Stimulated activated CD4-positive, alpha-beta T cell treated with anti-CD3 and anti-CD28 coated beads, Interleukin-15, amount 100 ng/mL, for 1 hour (primary cell): Measurements from ENCODE around the gene RFX8.
"Not testable (repeated sequence)": the region's sequence is repeated elsewhere in the genome, so short reads cannot be mapped to it uniquely, and the experiment has no call there.

Source experiments
- DNase-seq, 2 donors: peaks; one replicate each; pipeline ENCODE4 v3.0.0-alpha.2; 2020; ENCODE audit warnings: low read depth in 1 of 2, low spot score in 1 of 2

RFX8 gene

DNA sequence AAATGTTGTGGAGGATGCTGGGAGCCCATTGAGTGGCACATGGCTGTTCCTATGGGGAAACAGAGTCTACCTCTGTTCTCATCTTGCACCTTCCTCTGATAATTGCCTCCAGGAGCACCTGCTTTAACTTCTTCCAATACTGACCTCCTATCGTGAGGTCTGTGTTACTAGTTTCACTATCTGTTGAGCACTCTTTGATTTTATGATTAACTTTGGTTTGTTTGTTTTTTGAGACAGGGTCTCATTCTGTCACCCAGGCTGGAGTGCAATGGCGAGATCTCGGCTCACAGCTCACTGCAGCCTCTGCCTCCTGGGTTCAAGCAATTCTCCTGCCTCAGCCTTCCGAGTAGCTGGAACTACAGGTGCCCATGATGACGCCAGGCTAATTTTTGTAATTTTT lies 12.1 kb upstream of the RFX8 start:
- DNase-seq = no peak

DNA sequence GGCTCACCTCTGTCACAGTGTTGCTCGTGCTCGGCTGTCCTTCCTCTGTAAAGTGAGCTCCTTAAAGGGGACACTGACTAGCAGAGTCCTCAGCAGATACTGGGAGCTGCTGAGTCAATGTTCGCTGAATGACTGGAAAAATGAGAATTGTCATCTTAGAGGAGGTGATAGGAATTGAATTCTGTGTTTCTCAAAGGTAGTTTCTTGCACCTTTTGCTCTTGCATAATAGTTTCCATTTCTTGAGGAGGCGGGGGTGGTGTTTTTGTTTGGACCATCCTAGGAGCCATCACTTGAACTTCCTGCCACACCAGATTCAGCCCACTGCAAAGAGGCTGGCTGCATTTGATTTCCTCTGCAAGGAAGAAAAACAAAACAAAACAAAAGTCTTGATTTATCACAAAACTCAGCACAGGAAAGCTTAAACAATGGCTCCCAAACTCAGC lies 11.4 kb upstream of the RFX8 start:
- no peak for DNase-seq

DNA sequence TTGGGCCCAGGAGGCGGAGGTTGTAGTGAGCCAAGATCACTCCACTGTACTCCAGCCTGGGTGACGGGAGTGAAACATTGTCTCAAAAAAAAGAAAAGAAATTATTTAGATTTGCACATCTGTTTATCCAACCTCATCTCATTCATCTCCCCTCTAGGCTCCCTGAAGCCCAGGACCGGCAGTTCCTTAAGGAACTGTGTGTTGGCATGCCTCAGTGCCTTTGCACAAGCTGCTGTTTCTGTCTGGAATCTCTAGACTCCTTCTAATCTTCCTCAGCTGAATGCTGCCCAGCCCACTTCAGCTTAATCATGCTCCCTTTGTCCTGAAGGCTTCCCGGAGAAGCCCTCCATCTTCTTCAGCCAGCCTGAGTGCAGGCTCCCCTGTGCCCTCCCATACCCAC lies 10.9 kb upstream of the RFX8 start:
- no peak for DNase-seq

DNA sequence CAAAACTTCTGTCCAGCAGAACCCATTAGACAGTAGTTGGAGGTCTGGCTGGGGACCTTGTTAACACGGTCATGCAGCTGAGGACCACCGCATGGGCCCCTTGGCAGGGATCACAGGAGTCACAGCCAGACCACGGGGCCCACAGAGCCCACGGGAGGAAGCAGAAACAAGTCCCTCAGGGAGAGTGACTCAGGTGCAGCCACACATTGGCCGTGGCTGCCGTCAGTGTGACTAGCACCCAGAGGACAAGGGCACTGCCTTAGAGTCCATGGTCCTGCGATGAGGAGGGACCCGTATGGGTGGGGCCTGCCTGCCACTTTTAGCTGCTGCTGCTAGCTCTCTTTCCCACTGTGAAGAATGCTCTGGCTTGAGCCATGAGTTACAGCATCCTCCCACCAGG lies 5.9 kb upstream of the RFX8 start:
- DNase-seq = no peak

DNA sequence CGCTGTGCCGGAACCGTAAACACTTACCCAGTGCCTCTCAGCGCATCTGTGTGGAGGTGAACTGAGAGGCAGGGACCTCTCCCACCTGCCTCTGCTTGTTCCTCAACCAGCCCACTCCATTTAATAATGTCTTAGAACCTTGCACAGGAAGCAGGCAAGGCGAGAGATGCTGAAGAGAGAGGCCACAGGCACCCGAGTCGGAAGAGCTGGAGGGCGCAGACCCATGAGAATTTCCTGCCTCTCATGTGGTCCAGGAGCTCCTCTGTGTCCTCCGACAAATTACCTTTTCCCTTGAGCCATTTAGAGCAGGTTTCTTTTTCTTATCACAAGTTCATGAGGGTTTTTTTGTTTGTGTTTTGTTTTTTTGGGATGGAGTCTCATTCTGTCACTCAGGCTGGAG lies 4.9 kb upstream of the RFX8 start:
- no peak for DNase-seq

DNA sequence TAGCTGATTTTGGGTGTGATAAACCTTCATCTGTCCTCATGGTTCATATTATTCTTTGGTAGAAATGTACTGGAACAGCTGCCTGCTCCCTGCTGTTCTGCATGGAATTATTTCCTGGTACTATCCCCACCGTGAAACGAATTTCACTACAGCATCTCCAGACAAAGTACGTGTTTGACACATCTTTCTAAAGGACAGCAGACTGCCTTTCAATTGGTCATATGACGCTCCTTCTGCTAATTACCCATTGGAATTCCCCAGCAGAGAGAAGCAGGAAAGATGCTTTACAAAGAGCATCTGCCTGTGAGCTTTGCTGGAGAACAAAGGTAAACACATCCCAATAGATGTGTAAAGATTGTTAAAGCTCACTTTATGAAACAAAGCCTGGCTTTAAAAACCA lies 4.4 kb upstream of the RFX8 start:
- DNase-seq = no peak

DNA sequence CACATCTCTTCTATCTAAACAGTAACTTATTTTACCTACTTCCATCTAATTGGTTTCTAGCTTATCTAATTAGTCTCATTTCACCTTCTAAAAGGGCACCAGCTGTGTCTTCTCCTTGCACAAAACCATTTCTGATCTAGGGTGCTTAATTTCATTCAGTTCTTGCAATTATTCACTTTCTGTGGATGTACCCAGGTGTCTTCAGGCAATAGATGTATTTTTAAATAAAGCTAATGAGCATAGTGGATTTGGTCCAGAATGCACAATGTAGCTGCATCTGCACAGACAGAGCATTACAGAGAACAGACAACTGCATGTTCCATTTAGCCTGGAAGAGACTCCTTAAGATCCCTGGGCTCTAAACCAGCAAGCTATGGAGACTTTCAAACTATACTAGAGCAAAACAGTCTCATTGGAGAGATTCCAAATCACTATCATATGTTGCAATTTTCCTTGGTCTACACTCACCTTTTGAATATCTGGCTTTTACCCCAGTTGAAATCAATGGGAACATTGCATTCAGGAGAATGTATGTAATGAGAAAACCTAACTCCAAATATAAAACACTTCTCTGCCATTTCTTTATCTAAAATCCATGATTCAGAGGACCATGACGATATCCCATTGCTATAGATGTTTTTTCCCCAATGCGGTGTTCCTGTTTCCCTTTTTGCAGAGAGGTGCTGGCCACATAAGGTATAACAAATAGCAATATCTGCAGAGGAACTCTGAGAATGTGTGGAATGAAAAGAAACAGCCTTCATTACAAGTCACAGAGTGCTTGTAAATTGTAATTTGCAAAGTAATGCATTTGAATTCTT lies 3.5 kb upstream of the RFX8 start:
- DNase-seq = no peak

DNA sequence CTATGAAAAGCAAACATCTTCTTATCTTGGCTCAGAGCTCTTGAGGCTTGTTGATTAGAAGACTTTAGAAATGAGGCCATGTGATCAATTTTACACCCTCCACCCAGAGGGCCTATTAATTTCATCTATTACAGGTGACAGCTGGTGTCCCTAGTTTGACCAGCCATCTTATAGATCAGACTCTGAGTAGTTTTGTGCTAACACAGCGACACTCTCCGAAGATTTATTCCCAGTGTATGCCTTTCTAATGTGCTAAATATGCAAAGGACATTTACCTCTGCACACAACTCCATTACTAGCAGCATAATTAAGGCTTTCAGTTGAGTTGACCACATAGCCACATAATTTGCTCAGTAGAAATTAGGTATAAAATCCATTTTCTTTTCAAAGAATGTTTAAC lies 2.6 kb upstream of the RFX8 start:
- DNase-seq = no peak

DNA sequence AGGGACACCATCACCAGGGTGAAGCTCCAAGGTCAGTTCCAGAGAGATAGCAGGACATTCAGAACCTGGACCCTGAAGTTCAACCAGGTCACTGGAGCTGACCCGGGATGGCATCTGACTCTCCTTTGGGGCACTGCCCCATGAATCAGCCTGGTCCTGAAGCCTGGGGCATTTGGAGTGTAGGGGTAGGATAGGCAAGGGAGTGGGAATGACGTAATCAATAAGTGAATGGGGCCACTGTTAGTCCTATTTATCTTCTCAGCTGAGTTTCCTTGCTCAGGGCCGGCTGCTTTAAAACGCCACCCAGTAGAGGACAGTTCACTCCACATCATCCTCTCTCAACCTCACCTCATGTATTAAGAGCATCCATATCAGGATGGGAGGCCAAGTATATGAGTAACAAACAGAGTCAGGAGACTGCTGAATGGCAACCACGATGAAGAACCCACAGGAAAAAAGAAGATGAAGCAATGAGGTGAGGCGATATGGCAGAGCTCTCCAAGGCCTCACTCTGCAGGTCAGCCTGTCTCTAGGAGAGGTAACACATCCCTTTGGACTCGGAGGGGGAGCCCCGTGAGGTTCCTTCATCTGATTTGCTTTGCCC lies 1.8 kb upstream of the RFX8 start:
- no peak for DNase-seq

DNA sequence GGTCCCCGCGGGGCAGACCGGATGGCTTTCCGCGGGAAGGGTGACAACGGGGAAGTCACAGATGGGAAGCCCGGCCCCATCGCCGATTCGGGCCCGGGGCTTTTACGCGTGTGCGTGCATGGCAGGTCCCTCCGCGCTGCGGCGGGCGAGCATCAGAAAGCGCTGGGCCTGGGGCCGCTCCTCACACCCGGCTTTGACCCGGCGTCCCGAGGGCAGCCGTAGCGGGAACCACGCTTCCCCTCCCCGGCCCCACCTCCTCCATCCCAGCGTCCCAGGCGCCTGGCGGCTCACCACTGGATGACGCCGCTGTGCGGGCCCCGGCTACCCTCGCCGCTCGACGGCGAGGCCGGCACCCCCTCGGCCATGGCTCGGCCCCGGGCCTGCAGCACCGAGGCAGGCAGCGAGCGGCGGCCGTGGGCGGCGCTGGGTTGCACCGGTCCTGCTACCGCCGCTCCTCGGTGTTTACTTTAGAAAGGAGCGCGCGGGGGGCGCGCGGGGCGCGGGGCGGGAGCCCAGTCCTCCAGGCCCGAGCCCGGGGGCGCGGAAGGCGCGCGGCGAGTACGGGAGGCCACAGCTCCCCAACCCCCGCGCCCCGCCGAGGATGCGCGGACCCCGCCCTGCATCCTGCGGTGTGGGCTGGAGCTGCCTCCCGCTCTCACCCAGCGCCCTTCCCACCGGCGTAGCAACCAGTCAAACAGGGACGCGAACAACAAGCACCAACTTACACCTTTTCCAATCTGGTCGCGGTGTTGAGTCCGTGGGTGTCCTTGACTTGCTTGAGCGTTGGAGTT lies 806 bp downstream of the RFX8 start:
- DNase-seq = peak in 1 of 2 donors; percentile 29

DNA sequence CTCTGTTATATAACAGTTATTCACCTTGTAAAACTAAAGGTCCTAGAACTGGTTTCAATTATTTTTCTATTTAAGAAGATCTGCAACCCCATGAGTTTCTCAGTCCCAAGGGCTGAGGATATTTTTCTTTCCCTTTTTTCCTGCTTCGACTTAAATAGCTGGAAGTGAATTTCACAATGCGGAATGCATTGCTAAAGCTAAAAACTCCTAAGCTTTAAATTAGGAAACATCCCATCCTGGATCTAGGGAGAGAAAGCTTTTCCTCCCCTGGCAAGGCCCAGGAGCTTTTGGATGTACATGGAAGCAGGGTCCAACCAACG lies 1.4 kb downstream of the RFX8 start:
- no peak for DNase-seq

DNA sequence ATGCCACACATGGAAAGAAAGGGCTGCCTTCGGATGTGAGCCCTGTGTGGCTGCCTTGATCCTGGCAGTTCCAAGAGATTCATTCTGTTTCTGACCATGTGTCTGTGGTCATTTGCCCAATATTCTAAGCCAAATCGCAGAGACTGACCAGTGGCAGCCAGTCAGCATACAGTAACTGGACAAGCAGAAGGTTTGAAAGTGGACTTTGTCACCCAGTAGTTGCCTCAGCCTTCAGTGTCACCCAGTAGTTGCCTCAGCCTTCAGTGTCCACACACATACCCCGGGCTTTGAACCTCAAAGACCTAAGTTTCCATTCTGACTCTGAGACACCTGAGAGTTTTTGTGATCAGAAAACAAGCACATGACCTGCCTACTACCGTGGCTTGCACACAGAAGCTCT lies 5.0 kb downstream of the RFX8 start:
- no peak for DNase-seq

DNA sequence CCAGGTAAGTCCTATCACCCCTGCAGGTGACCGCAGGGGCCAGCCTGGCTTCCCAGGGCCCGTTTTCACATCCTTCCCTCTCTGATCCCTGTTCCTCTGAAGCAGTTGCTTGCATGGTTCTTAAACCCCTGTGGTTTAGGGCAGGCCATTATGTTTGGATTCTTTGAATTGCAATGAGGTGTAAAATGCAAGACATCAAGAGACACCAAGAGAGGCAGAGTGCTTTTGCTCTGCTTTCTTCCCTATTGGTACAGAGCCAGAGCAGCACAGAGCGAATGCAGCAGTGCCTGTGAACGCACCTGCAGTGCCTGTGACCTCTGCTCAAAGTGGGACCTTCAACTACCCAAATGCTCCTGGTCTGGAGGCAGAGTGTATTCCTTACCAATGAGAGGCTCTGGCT lies 7.6 kb downstream of the RFX8 start:
- no peak for DNase-seq

DNA sequence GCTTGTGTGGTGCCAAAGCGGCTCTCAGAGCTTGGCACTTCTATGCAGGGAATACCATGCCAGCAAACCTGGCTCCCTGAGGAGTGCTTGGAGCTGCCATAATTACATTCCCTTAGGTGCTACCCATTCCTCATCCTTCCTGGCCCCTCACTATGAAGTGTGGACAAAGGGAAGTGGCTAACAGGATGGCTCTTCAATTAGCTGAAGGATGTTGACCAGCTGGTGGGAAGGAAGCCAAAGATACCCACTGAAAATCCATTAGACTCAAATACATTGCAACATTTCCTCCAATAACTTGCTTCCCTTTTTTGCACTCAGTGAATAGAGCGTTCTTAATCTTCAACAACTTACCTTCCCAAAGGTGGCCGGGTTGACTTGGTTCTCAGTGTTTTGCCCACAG lies 8.5 kb downstream of the RFX8 start:
- DNase-seq = no peak

DNA sequence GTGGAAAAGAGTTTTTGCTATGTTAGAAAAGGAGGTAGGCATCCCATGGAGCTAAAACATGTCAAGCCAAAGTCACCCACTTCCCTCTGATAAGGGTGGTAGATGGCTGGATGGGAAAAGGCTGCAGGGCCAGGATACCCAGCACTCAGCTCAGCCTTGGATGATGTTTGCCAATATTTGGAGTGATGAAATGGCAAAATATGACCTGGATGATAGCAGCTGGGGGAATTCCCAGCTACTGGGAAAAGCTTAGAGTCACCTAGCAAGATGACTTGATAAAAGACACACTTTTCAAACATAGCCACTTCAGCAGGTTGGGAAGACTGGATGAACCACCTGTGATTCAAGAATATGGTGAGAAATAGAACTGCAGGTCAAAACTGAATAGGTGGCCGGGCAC lies 10.1 kb downstream of the RFX8 start:
- no peak for DNase-seq

DNA sequence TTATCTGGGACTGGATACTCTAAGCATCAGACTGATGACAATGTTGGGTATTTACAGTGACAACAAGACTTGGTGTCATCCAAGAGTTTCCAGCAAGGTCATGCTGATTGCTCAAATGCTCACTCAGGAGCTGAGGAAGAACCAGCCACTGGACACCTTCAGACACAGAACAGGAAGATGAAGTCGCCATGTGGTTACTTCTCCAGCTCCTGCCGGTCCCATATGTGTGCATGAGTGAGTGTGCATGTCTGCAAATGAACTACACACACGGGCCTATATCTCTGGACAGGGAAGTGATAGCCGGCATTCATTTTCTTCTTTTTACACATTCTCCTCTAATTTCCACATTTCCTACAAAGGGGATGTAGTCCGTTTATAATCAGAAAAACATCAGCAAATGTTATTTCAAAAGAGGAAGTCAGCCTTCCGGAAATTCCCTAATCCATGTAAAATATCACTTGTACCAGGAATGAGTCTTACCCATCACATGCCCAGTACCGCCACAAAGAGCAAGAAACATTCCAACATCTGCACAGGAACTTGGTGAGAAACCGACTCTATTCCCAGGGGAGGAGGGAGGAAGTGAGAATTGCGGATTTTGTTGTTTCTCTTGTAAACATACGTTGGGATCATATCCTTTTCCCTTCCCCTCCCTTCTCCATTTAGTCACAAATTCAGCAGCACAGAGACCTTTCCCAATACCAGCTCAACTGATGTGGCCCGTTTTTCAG lies 10.8 kb downstream of the RFX8 start:
- no peak for DNase-seq

DNA sequence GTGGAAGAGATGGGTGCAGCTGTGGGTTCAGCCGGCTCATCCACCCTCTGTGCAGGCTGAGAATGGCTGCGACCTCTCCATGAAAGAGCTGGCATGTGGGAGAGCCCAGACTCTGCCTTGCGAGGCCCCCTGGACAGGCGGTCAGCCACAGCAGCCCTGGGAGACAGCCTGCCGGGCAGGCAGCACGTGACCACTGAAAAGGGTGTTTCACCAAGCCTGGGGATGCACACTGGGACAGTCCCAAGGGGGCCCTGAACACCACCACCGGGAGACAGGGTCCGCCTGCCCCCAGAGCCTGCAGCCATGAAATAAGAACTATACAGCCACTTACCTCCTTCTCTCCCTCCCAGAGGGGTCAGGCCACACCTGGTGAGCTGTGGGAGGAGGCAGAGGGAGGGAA lies 11.5 kb downstream of the RFX8 start:
- no peak for DNase-seq

DNA sequence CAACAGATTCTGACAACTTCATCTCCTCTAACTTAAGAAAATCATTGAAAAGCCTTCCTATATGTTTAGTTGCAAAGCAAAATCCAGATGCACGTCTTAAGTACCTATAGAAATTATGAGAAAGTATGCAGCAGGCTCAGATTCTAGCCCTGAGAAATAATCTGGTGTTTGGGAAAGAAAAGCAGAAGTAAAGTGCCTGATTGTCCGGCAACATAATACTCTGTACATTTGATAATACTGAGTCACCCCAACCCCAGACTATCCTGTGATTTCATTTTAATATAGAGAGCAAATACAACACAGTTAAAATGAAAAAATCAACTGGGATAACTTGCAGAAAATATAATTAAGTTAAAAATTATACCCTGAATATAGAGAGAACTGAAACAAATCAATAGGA lies 13.5 kb downstream of the RFX8 start:
- DNase-seq = no peak

DNA sequence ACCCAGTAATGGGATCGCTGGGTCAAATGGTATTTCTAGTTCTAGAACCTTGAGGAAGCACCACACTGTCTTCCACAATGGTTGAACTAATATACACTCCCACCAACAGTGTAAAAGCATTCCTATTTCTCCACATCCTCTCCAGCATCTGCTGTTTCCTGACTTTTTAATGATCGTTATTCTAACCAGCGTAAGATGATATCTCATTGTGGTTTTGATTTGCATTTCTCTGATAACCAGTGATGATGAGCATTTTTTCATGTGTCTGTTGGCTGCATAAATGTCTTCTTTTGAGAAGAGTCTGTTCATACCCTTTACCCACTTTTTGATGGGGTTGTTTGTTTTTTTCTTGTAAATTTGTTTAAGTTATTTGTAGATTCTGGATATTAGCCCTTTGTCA lies 20.5 kb downstream of the RFX8 start:
- DNase-seq = not testable (repeated sequence)

DNA sequence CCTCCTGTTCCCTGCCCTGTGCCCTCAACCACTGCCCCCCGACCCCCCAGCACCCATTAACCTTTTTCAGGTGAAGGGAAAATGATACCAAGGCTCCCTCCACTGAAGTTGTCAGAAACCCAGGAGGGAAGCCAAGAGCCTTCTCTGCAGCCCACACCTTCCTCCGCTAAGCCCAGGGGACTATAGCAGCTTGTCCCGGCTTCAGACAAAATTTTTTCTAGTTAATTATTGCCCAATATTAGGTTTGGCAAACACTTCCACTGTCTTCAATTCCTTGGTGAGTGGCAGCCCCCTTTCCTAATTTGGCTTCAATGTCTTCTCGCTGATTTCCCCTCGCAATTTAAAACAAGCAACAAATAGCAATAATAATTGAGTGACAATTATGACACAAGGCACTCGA lies 23.9 kb downstream of the RFX8 start:
- DNase-seq = no peak

DNA sequence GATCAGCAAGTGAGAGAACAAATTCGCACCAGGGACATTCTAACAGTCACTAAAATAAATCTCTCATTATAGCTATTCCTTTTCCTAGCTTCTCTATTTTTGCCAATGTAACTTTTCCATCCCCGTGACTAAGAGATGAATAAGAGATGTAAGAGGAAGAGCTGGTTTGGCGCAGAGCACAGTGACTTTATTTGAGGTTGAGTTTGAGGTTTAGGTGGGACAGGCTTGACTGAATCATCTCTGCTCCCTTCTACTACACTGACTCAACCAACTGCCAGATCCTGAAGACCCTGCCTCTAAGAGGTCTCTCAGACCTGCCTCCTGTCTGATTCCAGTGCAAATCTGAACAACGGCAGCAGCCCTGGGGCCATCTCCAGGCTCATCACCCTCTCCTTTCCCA lies 28.0 kb downstream of the RFX8 start:
- no peak for DNase-seq

DNA sequence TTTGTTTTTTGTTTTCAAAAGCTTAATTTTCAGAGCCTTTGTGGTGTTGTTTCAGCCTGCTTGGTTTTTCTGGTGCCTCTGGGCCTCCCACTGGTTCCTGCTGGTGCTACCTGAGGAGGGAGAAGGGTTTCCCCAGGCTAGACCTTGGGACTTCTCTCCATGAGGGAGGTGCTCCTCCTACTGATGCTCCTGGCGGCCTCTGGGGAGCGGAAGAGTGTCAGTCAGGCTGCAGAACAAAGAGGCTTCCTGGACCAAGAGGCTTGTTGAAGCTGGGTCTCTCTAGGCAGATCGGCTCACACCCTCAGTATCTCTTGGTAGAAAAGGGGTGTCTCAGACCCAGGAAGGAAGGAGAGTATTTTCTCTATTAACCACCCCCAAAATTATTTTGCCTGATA lies 32.2 kb downstream of the RFX8 start:
- DNase-seq = no peak
